ENCODE measurements around the gene DYNAP.

- TF ChIP-seq, protein P1, sequence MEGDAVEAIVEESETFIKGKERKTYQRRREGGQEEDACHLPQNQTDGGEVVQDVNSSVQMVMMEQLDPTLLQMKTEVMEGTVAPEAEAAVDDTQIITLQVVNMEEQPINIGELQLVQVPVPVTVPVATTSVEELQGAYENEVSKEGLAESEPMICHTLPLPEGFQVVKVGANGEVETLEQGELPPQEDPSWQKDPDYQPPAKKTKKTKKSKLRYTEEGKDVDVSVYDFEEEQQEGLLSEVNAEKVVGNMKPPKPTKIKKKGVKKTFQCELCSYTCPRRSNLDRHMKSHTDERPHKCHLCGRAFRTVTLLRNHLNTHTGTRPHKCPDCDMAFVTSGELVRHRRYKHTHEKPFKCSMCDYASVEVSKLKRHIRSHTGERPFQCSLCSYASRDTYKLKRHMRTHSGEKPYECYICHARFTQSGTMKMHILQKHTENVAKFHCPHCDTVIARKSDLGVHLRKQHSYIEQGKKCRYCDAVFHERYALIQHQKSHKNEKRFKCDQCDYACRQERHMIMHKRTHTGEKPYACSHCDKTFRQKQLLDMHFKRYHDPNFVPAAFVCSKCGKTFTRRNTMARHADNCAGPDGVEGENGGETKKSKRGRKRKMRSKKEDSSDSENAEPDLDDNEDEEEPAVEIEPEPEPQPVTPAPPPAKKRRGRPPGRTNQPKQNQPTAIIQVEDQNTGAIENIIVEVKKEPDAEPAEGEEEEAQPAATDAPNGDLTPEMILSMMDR (IDR thresholded peaks at IDR 0.05): no peak
- no peak for TF ChIP-seq POLR2A (IDR thresholded peaks at IDR 0.05)
Measured at GRCh38 chr18:54630963-54631362, 39.9 kb downstream of the DYNAP start.

Measured in prostate gland (tissue), 2 donors.